NT2/D1 (cell line): ENCODE data around the gene SLC52A3.

ENCODE experiments used
- YY1 ChIP-seq: IDR thresholded peaks from 2 replicates; pipeline ENCODE4 v1.6.1; 2011; ENCODE audit not compliant: insufficient read length, insufficient read depth
- ZNF274 ChIP-seq: IDR thresholded peaks from 2 replicates; pipeline ENCODE4 v1.6.1; 2011; ENCODE audit warnings: mild to moderate bottlenecking, low read depth, low read length

DNA sequence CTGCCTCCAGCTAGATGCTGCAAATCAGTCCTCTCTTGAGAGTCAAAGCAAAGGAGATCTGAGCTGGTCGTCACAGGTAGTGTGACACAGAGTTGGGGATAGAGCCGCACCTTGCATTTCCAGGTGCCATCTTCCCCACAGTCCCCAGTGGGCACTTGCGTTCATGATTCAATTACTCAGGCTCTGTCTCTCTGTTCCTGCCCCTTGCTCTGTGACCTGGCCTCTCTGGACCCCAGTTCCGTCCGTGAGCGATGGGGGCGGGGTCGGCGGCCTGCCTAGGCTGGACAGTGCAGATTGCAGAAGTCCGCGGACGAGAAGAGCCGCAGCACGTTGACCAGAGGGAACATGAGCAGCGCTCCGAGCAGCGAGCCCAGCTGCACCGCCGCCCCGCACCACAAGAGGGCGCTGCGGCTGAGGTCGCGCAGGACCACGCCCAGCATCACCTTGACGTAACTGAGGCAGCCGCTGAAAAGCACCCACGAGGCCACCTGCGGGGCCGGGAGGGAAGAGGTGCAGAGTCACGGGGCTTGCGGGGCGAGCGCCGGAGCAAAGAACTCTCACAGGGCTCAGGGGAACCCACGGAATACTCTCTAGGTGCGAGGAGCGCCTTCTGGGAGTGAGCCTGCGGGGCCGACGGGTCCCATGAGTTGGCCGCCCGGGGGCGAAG is 7.4 kb downstream of the SLC52A3 start:
- TF ChIP-seq YY1, result no peak
- TF ChIP-seq ZNF274, result no peak
